Measurements from ENCODE around the gene SCAF8. TPM values are rescaled to one million over a fixed set of nuclear protein-coding genes. Genes with fewer than 3 reads are reported as not detected.
"Not testable (repeated sequence)": the region's sequence is repeated elsewhere in the genome, so short reads cannot be mapped to it uniquely, and the experiment has no call there.

SCAF8 gene
- total RNA-seq, 1 experiment from 2014 or later: 30.8 TPM

DNA sequence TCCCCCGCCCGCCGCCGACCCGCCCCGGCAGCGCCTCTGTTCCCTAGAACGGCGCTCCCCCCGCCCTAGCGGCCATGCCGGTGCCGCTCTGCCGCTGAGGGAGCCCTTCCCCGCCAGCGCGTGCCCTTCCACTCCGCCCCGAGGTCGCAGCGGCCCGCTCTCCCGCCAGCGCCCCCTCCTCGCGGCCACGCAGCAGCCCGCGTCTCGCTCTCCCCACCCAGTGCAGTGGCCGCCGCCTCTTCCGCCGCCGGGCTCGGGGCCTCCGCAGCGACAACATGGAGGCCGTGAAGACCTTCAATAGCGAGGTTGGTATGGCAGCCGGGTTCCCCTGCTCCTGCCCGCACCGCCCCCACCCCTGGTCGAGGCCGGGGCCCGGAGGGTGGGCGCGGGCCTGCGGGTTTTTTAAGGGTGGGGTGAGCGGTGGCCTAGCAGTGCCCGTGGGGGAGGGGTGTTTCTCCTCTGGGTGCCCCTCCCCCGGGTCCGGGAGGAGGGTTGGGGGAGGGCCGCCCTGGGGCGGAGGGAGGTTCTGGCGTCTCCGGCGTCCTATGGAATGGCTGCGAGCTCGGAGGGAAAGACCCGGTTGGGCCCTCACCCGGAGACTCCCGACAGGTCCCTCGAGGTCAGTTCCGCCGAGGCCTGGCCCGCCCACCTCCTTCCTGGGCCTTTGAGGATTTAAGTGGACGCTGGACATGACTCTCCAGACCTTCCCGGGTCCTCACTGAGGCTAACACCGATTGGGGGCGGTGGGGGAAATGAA is 588 bp downstream of the SCAF8 start:
- DNase-seq (ENCODE audit: low spot score): peak; percentile 93

DNA sequence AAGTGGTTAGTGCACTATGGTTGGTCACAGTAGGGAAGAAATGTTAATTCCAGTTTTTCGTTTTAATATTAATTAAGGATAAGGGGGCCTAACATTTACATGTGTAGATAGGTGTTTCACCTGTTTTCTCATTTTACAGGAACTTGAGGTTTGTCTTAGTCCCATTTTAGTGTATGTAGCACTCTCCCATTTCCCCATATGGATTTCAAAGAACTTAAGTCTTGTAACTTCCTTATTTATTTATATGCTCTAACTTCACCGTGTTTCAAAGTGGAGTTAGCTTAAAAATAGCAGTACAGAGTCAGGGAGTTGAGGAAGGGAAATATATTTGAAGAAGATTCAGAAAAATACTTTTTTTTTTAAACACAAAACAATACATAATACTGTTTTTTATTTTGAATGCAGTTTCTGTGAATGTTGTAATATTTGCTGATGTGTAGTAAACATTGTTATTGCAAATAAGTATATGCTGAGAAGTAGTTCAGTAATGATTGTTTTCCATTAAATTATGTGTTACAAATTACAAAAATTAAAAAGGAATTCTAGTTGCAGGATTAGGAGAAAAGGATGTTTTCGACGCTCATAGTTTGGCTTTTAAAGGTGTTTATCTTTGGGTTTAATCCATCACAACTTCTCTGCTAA is 3.5 kb downstream of the SCAF8 start:
- no peak for DNase-seq (ENCODE audit: low spot score)

DNA sequence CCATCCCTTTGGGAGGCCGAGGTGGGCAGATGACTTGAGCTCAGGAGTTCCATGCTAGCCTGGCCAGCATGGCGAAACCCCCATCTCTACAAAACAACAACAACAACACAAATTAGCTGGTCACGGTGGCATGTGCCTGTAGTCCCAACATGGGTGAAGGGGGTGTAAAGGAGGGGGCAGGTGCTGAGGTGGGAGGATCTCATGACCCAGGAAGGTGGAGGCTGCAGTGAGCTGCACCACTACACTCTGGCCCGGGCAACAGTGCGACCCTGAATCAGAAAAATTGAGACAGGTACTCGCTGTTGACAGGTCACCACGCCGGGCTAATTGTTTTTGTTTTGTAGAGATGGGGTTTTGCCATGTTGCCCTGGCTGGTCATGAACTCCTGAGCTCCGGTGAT is 4.2 kb downstream of the SCAF8 start:
- no peak for DNase-seq (ENCODE audit: low spot score)

DNA sequence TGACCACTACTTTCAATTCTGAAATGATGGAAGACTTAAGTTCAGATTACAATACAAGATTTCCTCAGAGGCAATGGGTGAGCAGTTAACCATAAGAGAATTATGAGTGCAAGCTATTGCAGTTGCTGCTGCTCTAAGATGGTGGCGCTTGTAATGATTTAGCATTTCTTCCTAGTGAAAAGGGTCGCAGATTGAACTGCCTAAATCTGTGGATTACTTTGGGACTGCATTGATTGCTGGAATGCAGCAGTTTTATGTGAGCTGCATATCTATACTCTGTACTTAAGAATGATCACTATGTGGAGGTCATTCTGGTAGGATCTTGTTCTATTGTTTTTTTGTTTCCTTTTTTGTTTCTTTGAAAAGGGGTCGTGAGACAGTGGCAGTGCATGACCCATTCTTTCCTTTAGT is 5.3 kb downstream of the SCAF8 start:
- no peak for DNase-seq (ENCODE audit: low spot score)

DNA sequence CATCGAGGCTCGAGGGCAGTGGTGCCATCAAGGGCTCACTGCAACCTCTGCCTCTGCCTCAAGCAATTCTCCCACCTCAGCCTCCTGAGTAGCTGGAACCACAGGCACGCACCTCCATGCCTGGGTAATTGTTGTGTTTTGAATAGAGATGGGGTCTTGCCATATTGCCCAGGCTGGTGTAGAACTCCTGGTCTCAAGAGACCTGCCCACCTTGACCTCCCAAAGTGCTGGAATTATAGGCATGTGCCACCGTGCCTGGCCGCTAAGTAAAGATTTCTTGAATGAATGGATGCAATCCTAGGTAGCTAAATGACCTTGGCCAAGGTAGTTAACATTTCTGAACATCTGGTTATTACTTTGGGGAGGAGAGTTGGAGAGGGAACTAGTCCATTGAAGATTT is 7.4 kb downstream of the SCAF8 start:
- no peak for DNase-seq (ENCODE audit: low spot score)

DNA sequence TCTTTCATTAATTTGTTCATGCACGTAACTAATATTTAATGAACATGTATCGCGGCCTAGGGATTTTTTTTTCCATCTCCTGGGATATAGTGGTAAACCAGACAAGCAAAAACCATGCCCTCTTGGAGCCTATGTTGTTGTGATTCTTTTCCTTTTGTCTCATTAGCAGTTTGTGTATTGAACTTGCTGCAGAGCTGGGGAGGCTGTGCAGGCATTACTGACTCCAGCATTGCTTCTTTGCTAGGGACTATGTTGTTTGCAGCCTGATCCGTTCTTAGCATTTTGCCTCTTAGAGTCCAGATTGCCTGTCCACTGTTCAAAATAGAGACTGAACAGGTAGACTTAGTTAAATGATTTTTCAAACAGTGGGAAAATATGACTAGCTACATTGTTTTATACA is 9.7 kb downstream of the SCAF8 start:
- no peak for DNase-seq (ENCODE audit: low spot score)

DNA sequence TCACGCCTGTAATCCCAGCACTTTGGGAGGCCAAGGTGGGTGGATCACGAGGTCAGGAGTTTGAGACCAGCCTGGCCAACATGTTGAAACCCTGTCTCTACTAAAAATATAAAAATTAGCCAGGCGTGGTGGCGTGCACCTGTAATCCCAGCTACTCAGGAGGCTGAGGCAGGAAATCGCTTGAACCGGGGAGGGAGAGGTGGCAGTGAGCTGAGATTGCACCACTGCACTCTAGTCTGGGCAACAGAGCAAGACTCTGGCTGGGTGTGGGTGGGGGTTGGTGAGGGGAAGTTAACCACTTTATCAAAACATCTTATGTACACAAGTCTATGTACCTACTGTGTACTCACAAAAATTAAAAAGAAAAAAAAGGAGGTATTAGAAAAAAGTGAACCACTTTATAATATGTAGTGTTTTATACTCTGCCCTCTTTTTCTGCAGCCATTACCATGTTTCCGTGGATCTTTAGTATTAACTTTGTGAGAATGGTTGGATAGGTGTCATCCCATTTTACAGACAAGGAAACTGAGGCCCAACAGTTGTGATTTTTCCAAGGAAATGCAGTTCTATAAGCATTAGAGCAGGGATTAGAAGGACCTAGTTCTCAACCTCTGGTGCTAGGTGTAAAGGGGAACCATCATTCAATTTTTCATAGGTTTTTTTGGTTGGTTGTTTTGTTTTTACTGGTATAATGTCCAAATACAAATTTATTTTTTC is 11.0 kb downstream of the SCAF8 start:
- DNase-seq (ENCODE audit: low spot score): not testable (repeated sequence)

DNA sequence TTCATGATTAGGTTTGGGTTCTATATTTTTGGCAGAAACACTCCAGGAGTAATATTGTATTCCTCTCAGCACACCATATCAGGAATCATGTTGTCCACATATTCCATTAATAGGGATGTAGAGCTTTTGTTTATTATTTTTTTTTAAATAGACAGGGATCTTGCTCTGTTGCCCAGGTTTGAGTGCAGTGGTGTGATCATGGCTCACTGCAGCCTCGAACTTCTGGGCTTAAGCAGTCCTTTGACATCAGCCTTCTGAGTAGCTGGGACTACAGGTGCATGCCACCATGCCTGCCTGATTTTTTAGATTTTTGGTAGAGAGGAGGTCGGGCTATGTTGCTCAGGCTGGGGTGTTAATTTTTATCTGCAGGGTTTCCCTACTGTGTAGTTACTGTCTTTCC is 12.0 kb downstream of the SCAF8 start:
- DNase-seq (ENCODE audit: low spot score): no peak

DNA sequence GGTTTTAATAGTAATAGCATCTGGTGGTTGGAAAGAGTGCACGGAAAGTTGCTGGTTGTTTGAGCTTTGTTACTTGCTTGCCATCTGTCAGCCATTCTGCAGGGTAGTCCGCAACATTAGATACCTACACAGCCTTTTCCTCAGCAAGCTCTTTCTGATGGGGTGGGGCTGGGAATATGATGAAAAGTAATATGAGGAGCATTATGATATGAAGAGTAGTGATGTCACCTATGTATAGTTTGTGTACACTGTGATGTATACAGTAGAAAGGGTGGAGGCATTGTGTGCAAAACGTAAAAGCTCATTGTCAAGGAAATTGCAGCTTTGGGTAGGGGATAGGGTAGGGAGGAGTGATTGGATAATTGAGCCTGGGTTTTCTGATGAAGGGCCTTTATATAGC is 16.1 kb downstream of the SCAF8 start:
- DNase-seq (ENCODE audit: low spot score): no peak

DNA sequence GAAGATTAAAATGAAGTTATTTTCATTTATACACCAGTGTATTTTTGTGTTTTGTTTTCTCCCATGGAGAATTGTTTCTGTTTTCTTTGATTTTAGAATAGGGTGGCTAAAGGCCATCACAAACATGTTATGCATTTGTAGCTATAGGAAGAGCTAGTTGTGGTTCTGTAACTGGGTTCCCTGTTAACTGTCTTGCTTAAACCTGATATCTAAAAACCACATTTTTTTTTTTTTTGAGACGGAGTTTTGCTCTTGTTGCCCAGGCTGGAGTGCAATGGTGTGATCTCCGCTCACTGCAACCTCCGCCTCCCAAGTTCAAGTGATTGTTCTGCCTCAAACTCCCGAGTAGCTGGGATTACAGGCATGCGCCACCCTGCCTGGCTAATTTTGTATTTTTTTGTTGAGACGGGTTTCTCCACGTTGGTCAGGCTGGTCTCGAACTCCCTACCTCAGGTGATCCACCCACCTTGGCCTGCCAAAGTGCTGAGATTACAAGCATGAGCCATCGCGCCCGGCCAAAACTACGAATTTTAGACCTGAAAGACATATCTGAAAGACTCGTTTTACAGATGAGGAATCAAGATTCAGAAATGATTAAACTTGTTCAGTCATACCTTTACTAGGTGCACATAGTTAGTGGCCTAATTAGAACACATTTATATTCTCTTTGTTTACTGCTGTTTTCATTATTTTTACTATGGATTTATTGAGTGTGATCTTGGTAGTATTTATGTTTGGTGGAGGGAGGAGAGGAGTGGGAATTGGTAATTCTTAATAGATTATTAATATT is 18.0 kb downstream of the SCAF8 start:
- DNase-seq (ENCODE audit: low spot score): no peak

DNA sequence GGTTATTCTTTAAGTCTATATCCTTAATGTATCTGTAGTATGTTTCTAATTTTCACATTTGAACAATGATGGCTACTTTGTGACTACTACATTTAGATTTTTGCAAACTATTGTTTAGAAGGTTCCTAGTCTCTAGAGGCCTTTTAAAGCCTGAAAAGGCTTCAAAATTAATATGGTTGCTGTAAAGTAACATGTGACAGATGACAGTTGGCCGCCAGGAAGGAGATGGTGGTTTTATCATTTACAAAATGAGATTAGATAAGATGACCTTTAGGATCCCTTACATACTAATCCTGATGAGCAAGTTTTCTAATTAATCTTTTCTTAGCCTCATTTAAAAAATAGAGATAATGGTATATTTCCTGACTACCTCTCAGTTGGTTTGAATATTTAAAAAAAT is 18.8 kb downstream of the SCAF8 start:
- DNase-seq (ENCODE audit: low spot score): no peak

DNA sequence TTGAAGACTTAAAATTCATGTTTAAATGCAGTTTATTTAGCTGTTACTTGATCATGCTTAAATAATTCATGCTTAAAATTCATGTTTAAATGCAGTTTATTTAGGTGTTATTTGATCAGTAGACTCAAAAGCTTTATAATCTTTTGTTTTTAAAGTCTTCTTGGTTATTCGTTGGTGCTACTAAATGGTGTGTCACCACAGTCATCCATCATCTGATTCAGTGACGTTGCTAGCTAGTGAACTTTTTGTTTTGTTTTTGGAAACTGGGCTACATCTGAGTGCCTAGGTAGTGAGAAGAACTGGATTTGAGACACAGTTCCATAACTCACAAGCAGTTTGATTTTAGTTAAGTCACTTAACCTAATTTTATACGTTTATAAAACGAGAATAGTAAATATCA is 20.9 kb downstream of the SCAF8 start:
- DNase-seq (ENCODE audit: low spot score): peak; percentile 25

DNA sequence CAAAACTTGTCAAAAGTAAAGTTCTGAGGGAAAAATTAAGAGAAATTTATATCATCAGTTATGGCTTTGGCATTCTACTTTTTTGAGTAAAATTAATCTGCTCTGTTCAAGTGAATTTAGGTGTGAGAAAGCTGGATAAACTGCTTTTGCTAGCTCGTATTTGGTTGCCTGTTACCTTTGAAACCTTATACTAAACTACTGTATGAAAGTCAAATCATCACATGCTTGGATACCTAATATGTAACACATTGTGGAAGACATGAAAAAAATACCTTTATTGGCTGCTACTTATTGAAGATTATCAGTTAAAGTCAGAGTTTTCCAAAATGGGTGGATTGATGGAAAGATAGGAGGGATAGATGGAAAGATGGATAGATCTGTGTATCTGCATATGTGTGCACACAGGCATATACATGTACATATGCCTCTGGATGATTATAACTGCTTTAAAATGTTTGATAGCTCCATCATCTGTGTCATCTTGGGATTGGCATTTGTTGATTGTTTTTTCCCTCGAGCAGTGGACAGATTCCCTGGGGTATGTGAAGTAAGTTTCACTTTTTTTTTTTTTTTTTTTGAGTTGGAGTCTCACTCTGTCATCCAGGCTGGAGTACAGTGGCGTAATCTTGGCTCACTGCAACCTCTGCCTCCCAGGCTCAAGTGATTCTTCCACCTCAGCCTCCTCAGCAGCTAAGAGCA is 24.3 kb downstream of the SCAF8 start:
- DNase-seq (ENCODE audit: low spot score): no peak

DNA sequence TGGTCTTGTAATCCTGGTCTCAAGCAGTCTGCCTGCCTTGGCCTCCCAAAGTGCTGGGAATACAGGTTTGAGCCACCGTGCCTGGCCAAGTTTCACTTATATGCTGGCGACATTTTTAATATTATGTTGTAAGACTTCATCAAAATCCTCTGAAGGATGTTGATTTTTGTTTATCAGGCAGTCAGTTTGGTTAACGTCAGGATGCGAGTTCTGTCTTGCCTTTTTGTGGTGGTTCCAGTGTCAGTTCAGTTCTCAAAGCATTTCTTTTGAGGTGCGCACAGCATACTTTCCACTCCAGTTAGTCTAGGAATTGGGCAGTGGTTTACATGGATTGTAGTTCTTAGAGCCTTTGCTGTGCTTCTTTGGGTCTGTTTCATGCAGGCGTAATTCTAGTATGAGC is 24.9 kb downstream of the SCAF8 start:
- no peak for DNase-seq (ENCODE audit: low spot score)

DNA sequence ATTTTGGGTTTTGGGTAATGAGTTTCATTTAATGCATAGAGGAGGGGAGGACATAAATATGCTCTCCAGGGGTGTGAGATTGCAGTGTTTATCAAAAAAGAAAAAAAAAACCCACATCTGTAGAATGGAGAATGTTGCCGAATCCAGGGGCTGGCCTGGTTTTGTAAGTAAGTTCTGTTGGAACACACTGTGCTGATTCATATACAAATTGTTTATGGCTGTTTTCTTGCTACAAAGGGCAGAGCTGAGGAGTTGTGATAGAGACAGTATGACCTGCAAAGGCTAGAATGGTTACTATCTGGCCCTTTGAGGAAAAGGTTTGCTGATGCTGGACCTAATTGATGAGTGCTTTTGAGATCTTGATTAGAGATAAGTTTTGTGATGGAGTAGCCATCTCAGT is 30.4 kb downstream of the SCAF8 start:
- DNase-seq (ENCODE audit: low spot score): no peak

DNA sequence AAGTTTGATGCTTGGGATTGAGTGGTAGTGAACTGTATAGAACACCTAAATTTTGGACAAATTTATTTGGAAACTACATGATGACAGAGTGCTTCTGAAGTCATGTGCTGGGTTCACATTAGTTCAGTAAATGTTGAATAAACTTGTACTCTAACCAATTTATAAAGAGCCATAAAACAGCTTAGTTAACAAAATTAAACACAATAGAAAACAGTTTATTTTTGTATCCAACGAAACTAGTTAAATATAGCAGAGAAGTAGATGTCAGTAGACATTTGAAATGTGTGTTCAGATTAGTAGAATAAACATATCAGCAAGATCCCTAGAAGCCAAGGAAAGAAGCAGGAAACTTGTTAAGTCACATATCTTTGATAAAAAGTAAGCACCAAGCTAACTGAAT is 32.1 kb downstream of the SCAF8 start:
- DNase-seq (ENCODE audit: low spot score): no peak

DNA sequence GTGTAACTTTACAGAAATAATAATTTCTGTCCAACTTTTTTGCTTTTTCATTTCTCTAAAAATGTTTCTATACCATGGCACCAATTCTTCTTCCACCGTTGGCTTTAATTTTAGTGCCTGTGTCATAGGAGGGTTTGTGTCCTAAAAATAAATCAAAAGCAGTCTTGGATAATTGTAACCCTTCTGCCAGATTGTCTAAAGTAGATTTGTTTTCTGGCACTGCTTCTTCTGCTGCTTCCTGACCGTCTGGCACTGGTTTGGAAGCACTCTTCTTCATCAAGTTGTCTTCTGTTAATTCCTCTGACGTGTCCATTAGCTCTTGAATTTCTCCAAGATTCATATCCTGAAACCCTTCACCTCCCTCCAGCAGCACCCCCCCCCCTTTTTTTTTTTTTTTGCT is 33.1 kb downstream of the SCAF8 start:
- DNase-seq (ENCODE audit: low spot score): no peak

DNA sequence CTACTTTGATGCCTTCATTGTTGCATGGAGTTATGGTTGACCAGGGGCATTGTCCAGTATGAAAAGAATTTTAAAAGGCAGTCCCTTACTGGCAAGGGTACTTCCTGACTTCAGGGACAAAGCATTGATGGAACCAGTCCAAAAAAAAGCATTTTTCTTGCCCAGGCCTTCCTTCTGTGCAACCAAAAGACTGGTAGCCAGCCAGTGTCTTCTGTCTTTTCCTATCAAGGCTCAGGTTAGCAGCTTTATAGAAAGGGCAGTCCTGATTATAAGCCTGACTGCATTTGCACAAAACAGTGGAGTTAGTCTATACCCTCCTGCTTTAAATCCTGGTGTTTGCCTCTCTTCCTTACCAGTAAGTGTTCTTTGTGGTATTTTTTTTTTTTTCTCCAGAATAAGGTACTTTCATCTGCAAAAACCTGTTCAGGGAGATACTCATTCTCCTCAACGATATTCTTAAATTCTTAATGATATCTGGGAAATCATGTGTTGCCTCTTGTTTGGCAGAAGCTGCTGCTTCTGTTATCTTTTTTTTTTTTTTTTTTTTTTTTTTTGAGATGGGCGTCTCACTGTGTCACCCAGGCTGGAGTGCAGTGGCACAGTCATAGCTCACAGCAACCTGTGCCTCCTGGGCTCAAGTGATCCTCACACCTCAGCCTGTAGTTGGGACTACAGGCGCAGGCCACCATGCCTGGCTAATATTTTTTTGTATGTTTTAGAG is 33.9 kb downstream of the SCAF8 start:
- DNase-seq (ENCODE audit: low spot score): no peak

DNA sequence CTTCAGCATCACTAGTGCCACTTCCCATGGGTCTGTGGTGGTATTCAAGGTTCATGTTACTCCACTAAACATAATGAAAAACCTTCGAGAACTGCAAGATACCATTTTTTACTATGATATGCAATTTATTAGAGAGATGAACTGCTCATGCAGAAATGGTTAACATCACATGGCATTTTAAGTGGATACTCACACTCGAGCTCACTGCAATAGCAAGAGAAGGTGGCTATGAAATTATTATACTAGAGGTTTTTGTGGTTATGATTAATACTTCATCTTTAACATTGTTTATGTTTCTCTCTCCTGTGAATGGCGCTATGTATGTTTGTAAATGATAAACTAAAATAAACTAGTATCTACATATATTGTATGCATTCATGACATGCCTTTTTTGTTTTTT is 35.1 kb downstream of the SCAF8 start:
- DNase-seq (ENCODE audit: low spot score): no peak

DNA sequence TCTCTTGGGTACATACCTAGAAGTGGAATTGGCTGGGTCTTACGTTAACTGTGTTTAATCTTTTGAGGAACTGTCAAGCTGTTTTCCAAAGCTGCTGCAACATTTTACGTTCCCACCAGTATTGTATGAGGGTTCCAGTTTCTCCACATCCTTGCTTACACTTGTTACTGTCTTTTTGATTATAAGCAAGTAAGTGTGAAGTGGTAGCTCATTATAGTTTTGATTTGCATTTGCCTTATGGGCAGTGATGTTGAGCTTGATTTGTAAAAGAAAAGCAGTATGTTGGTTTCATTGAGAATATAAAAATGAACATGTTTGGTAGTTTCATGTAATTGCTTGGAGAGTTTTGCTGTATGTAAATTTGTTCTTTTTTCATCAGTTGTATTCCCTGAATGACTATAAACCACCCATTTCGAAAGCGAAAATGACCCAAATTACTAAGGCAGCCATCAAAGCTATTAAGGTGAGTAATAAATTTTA is 40.4 kb downstream of the SCAF8 start:
- no peak for DNase-seq (ENCODE audit: low spot score)

DNA sequence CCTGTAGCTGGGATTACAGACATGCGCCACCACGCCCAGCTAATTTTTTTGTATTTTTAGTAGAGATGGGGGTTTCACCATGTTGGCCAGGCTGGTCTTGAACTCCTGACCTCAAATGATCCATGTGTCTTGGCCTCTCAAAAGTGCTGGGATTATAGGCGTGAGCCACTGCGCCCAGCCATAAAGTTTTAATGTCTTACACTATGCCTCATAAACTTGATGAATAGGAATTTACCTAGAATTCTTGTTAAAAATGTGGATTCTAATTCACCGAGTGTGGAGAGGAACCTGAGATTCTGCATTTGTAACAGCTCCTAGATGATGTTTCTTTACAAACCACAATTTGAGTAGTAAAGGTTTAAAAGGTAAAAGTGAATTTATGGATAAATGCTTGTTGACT is 45.9 kb downstream of the SCAF8 start:
- DNase-seq (ENCODE audit: low spot score): not testable (repeated sequence)
